ENCODE measurements around the gene CUX1.

CUX1 gene

GRCh38 chr7:102210787-102211186 is 393.4 kb downstream of the CUX1 start:
- no peak overlapping the region for H3K4me3 ChIP-seq (ENCODE audit: control insufficient read depth, low read depth, low read length)
- no peak for DNase-seq (ENCODE audit: low read depth)
- no peak for TF ChIP-seq CTCF (IDR thresholded peaks at IDR 0.05; ENCODE audit: control insufficient read depth, insufficient read depth, low read depth, low read length, missing control alignments)

GRCh38 chr7:102211590-102212550 is 394.4 kb downstream of the CUX1 start:
- no peak for DNase-seq (ENCODE audit: low read depth)

GRCh38 chr7:102214477-102215072 is 397.1 kb downstream of the CUX1 start:
- no peak overlapping the region for H3K4me3 ChIP-seq (ENCODE audit: control insufficient read depth, low read depth, low read length)
- no peak for TF ChIP-seq CTCF (IDR thresholded peaks at IDR 0.05; ENCODE audit: control insufficient read depth, insufficient read depth, low read depth, low read length, missing control alignments)
- DNase-seq (ENCODE audit: low read depth), result no peak

More at GRCh38 chr7:102211590-102212550, 394.4 kb downstream of the CUX1 start:
- no peak for TF ChIP-seq CTCF (IDR thresholded peaks at IDR 0.05; ENCODE audit: control insufficient read depth, insufficient read depth, low read depth, low read length, missing control alignments)
- H3K4me3 ChIP-seq (ENCODE audit: control insufficient read depth, low read depth, low read length), result no peak overlapping the region

- no peak for DNase-seq (ENCODE audit: low read depth)
- no peak for TF ChIP-seq CTCF (IDR thresholded peaks at IDR 0.05; ENCODE audit: control insufficient read depth, insufficient read depth, low read depth, low read length, missing control alignments)
These were observed 397.8 kb downstream of the CUX1 start for GRCh38 chr7:102215256-102215655.

GRCh38 chr7:102215711-102216110 is 398.3 kb downstream of the CUX1 start:
- TF ChIP-seq CTCF (IDR thresholded peaks at IDR 0.05; ENCODE audit: control insufficient read depth, insufficient read depth, low read depth, low read length, missing control alignments), result no peak
- no peak overlapping the region for H3K4me3 ChIP-seq (ENCODE audit: control insufficient read depth, low read depth, low read length)
- no peak for DNase-seq (ENCODE audit: low read depth)

More at GRCh38 chr7:102215256-102215655, 397.8 kb downstream of the CUX1 start:
- no peak overlapping the region for H3K4me3 ChIP-seq (ENCODE audit: control insufficient read depth, low read depth, low read length)

- no peak for TF ChIP-seq CTCF (IDR thresholded peaks at IDR 0.05; ENCODE audit: control insufficient read depth, insufficient read depth, low read depth, low read length, missing control alignments)
- no peak overlapping the region for H3K4me3 ChIP-seq (ENCODE audit: control insufficient read depth, low read depth, low read length)
- no peak for DNase-seq (ENCODE audit: low read depth)
These were observed 399.3 kb downstream of the CUX1 start for GRCh38 chr7:102216573-102217314.
